SK-N-MC (cell line): ENCODE measurements around the gene ME3.

Experiments
- DNase-seq: peaks from one replicate; pipeline ENCODE4 v3.0.0-alpha.2; 2011; ENCODE audit warnings: low read depth, low spot score
- H3K27ac ChIP-seq: fragments of 200-600 bp; sonication (generic); 2 replicates; pipeline ENCODE4 v1.5.1; 2016; ENCODE audit warnings: mixed run types
- H3K36me3 ChIP-seq: fragments of 200-600 bp; sonication (generic); 2 replicates; pipeline ENCODE4 v1.6.1; 2017; ENCODE audit warnings: antibody characterized with exemption, low read length, mixed read lengths; ENCODE audit not compliant: insufficient read depth
- H3K4me3 ChIP-seq: fragments of 200-600 bp; sonication (generic); 2 replicates; pipeline ENCODE4 v1.5.1; 2016
- H3K9ac ChIP-seq: fragments of 200-600 bp; sonication (generic); 2 replicates; pipeline ENCODE4 v1.8.0; 2017; ENCODE audit warnings: mixed run types, mixed read lengths; ENCODE audit not compliant: insufficient read length
- H3K9me3 ChIP-seq: fragments of 200-600 bp; sonication (generic); 2 replicates; pipeline ENCODE4 v1.6.1; 2017; ENCODE audit warnings: low read depth, mild to moderate bottlenecking, antibody characterized with exemption, low read length, moderate library complexity, mixed read lengths
- EZH2 ChIP-seq: fragments of 200-600 bp; sonication (generic); IDR thresholded peaks from one replicate; pipeline ENCODE4 v1.6.1; 2017; ENCODE audit warnings: antibody characterized with exemption
- FOXP2 ChIP-seq: optimal IDR thresholded peaks from 2 replicates; pipeline ENCODE3; 2011; ENCODE audit warnings: mild to moderate bottlenecking, moderate library complexity; ENCODE audit not compliant: insufficient read depth; ENCODE audit errors: extremely low read length, control extremely low read depth
- POLR2AphosphoS5 ChIP-seq: IDR thresholded peaks from 2 replicates; pipeline ENCODE4 v1.6.1; 2012; ENCODE audit warnings: mild to moderate bottlenecking, low read depth, low read length, borderline replicate concordance

The ME3 gene

DNA sequence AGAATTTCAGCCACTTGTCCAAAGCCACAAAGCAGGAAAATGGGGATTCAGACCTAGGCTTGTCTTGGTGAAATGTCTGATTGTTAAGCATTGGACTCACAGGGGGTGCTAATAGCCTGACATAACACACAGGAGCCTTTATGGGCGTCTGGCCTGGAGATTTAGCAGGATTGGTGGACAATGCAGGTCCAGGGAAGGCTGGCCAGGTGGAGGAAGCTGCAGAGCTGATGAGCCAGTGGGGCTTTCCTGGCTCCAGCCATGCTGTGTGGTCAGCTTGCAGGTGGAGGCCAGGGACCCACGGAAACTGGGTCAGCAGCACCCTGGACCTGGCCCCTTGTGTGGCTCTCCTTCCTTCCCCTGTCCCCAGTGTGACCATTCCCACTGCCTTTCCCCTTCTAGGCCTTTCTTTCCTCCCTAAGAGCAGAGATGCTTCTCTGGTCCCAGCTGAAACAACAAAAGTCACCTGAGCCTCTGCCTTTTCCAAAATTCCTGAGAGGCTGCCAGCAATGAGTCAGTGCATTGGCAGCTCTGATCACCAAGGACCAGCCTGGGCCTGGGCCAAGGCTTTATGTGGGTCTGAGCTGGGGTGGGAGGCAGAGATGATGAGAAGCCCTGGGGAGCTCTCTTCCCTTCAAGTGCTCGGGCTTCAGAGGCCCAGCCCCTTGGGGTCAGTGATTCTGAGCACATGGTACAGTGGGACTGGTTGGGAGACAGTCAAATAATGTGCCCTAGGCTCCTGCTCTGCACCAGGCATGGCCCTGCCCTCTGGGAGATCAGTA lies 212.5 kb downstream of the ME3 start:
- no peaks in the 10 kb centered on the region for H3K9me3 ChIP-seq
- no peak for TF ChIP-seq FOXP2
- TF ChIP-seq EZH2 = no peak
- TF ChIP-seq POLR2AphosphoS5 = no peak
- no peak overlapping the region for H3K4me3 ChIP-seq
- no peaks in the 10 kb centered on the region for H3K36me3 ChIP-seq
- H3K27ac ChIP-seq = no peak overlapping the region
- no peak for DNase-seq
- H3K9ac ChIP-seq = no peak overlapping the region

- Histone ChIP-seq H3K9ac (no peak overlapping the region), H3K27ac (no peak overlapping the region), H3K9me3 (no peaks in the 10 kb centered on the region), H3K4me3 (no peak overlapping the region), H3K36me3 (no peaks in the 10 kb centered on the region)
- DNase-seq = no peak
- TF ChIP-seq POLR2AphosphoS5 (no peak), EZH2 (no peak), FOXP2 (no peak)
These were observed 213.4 kb downstream of the ME3 start for GRCh38 chr11:86459002-86459385.

DNA sequence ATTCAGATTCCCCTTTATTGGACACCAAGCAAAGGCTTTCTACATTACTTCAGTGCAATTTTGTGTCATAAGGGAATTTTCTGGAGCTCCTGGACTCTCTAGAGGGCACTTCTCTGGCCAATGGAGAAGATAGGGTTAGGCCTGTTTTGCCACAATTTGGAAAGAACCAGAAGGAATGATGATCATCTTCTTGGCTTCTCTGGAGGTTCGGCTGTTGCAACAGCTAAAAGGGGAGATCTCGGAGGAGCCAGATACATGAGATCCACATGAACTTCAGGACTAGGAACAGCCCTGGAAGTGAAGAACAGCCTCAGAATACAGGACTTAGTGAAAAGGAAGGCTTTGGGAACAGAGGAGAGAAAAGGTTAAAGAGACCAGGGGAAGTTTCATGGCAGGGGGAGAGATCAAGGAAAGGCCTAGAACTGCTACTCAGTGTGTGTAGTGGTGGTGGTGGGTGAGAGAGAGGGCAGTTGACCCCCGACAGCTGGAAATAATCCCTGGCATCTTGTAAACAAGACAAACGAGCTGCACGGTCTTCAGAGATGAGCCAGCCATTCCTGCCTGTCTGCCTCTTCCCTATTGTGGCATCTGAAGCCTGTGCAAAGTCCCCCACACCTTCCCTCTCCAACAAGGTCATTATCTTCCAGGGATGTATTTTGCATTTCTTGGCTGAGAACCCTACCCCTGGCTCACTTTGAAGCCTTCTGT lies 214.0 kb downstream of the ME3 start:
- DNase-seq = no peak
- TF ChIP-seq POLR2AphosphoS5 = no peak
- no peak for TF ChIP-seq EZH2
- Histone ChIP-seq H3K27ac (no peak overlapping the region), H3K9ac (no peak overlapping the region), H3K36me3 (no peaks in the 10 kb centered on the region), H3K9me3 (no peaks in the 10 kb centered on the region), H3K4me3 (no peak overlapping the region)

DNA sequence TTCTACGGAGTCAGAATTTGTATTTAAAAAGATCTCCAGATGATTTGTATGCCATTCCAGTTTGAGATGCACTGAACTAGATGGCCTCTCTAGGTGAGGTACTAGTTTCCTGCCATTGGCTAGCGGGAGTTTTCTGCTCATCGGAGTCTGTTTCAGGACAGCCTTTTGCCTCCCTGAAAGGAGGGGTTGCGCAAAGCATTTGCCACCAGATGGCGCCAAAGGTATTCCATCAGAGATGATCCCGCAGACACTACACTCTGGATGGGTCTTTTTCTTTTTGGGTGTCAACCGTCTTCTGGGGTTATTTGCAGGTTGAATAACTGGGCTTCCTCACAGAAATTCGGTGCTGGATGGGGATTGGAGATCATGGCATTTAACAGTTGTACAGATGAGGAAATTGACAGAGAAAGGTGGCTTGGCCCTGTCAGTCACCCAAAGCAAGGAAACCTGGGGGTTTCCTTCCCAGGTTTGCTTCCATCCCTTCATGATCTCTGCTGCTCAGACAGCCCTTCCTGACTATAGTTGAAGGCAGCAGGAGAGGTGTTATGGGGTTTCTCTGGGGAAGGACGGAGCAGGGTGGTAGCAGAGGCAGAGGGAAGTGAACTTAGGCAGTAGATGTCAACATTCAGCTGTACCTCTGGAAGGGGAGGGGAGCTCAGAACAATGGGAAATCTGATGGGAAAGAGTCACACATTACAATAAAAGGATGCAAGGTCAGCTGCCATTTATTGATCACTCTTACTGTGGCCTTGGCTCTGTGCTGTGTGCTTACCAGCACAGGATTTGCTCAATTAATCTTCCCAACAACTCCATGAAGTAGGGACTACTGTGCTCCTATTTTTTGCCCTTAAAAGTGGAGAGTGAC lies 216.1 kb downstream of the ME3 start:
- no peak overlapping the region for H3K27ac ChIP-seq
- no peak overlapping the region for H3K9ac ChIP-seq
- peak; percentile 65 for DNase-seq
- no peak overlapping the region for H3K4me3 ChIP-seq
- H3K9me3 ChIP-seq = no peaks in the 10 kb centered on the region
- H3K36me3 ChIP-seq = no peaks in the 10 kb centered on the region
- TF ChIP-seq FOXP2 (no peak), POLR2AphosphoS5 (no peak), EZH2 (no peak)

- H3K9ac ChIP-seq = no peak overlapping the region
- no peaks in the 10 kb centered on the region for H3K9me3 ChIP-seq
- H3K4me3 ChIP-seq = no peak overlapping the region
- no peak overlapping the region for H3K27ac ChIP-seq
- DNase-seq = no peak
- H3K36me3 ChIP-seq = no peaks in the 10 kb centered on the region
- TF ChIP-seq EZH2 (no peak), POLR2AphosphoS5 (no peak), FOXP2 (no peak)
These were observed 219.0 kb downstream of the ME3 start for GRCh38 chr11:86453290-86454030.

DNA sequence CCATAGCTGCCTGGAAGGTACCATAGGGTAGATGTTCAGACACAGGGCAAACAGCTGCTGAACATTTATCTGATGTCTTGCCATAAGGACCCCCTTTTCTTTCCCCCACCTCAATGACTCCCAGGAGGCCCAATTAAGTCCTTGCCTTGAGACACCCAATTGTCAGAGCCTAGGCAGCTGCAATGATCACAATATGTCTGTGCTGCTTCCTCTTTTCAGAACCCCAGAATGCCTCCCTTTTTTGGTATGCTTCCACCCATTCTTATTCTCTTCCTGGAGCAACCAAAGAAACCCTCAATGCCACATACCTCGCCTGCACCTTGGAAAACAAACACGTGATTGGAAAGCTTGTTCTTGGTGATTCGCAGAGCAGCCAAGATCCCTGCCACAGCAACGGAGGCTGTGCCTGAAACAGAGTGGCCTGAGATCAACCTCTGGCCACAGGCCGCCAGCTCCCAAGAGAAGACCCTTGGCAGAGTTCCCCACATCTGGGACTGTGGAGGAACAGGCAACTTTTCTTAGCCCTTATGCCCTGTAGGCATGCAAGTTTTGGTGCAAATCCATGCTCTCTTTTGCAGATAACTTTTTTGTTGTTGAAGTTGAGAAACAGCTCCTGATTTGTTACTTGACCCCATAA lies 222.3 kb downstream of the ME3 start:
- no peaks in the 10 kb centered on the region for H3K36me3 ChIP-seq
- H3K4me3 ChIP-seq = no peak overlapping the region
- H3K9ac ChIP-seq = no peak overlapping the region
- TF ChIP-seq POLR2AphosphoS5 (no peak), EZH2 (no peak), FOXP2 (no peak)
- DNase-seq = no peak
- no peaks in the 10 kb centered on the region for H3K9me3 ChIP-seq
- no peak overlapping the region for H3K27ac ChIP-seq

- H3K4me3 ChIP-seq = no peak overlapping the region
- TF ChIP-seq FOXP2 (no peak), EZH2 (no peak), POLR2AphosphoS5 (no peak)
- no peak overlapping the region for H3K9ac ChIP-seq
- H3K9me3 ChIP-seq = no peaks in the 10 kb centered on the region
- no peaks in the 10 kb centered on the region for H3K36me3 ChIP-seq
- DNase-seq = no peak
- no peak overlapping the region for H3K27ac ChIP-seq
These were observed 224.5 kb downstream of the ME3 start for GRCh38 chr11:86447763-86448480.
